ENCODE measurements around the gene ARAP2. TPM values are rescaled to one million over a fixed set of nuclear protein-coding genes. Genes with fewer than 3 reads are reported as not detected.

Gene ARAP2
- total RNA-seq, 1 experiment from 2014 or later = 13.6 TPM

DNA sequence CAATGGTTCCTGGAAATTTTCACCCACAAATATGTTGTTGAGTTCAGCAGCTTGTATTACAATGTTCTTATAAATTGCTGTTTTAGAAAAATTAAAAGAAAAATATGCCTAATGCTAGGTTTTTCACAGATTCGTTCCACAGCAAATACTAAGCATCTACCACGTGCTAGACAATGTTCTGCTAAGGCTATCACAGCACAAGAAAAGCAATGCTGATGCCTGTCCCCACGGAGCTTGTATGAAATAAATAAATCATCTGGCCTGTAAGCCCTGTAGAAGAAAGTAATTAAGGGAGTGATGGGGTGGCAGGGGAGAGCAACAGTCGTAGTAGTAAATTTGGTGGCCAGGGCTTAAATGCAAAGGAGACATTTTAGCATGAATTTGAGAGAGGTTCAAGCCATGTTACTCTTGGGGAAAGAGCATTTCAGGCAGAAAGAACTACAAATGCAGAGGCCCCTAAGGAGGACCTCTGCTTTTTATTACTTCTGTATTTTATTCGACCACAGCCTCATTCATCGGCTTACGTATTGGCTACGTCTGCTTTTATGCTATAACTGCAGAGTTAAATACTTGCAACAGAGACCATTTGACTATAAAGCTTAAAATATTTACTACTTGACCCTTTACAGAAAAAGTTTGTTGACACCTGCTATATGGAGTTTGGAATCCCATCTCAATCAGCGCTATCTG lies 36.3 kb downstream of the ARAP2 start:
- CTCF ChIA-PET = no interaction called here
- no peak overlapping the region for H3K4me2 ChIP-seq (ENCODE audit: low read length)
- POLR2A ChIA-PET = no interaction called here
- no peaks in the 10 kb centered on the region for H3K9me2 ChIP-seq (ENCODE audit: insufficient read depth)
- H3K9ac ChIP-seq (ENCODE audit: low read length) = no peak overlapping the region
- RAD21 ChIA-PET (ENCODE audit: low non-redundant PET in 1 of 2, low total read pairs in 2 of 2, uncharacterized antibody in 2 of 2, unreplicated experiment in 2 of 2) = no interaction called here
- no peaks in the 10 kb centered on the region for H3K79me2 ChIP-seq (ENCODE audit: insufficient read depth, low read length)
- H3K27me3 ChIP-seq (ENCODE audit: insufficient read depth, low read length) = no peaks in the 10 kb centered on the region
- H3K4me3 ChIP-seq (replicated peaks in 1 of 2; ENCODE audit: low read depth in 1 of 2, low read length in 2 of 2) = no peak overlapping the region
- no peak overlapping the region for H2AFZ ChIP-seq (ENCODE audit: low read depth, low read length, poor library complexity, severe bottlenecking)
- BruUV-seq (replicated peaks) = no TSS peak
- peaks cover 2 to 4% of the 10 kb centered on the region in 2 experiments; a peak in 1 of 4 replicates for H3K36me3 ChIP-seq (ENCODE audit: control insufficient read depth in 1 of 2, insufficient read depth in 2 of 2, low read length in 2 of 2)
- no peaks in the 10 kb centered on the region for H3K4me1 ChIP-seq (ENCODE audit: control insufficient read depth in 1 of 2, insufficient read depth in 2 of 2, low read length in 2 of 2)
- no peaks in the 10 kb centered on the region; the same call in 1 of the 2 replicates for H4K20me1 ChIP-seq (ENCODE audit: insufficient read depth)
- H3K27ac ChIP-seq (ENCODE audit: low read depth, low read length) = no peak overlapping the region
- no peak for ATAC-seq
- H3K9me3 ChIP-seq (ENCODE audit: control insufficient read depth in 1 of 2, insufficient read depth in 1 of 2, low read depth in 1 of 2, low read length in 2 of 2) = no peaks in the 10 kb centered on the region
- TF ChIP-seq POLR2AphosphoS5 (IDR thresholded peaks at IDR 0.05; ENCODE audit: low read depth, low read length) = no peak
- no peak for TF ChIP-seq SIN3A (IDR thresholded peaks at IDR 0.05; ENCODE audit: low read depth)
- TF ChIP-seq ZFX (IDR thresholded peaks at IDR 0.05) = no peak
- no peak for TF ChIP-seq ELF1 (IDR thresholded peaks at IDR 0.05; ENCODE audit: borderline replicate concordance, low read depth)
- TF ChIP-seq EZH2 (IDR thresholded peaks at IDR 0.05) = no peak
- TF ChIP-seq SP1 (IDR thresholded peaks at IDR 0.05; ENCODE audit: low read depth) = no peak
- TF ChIP-seq, protein P1, sequence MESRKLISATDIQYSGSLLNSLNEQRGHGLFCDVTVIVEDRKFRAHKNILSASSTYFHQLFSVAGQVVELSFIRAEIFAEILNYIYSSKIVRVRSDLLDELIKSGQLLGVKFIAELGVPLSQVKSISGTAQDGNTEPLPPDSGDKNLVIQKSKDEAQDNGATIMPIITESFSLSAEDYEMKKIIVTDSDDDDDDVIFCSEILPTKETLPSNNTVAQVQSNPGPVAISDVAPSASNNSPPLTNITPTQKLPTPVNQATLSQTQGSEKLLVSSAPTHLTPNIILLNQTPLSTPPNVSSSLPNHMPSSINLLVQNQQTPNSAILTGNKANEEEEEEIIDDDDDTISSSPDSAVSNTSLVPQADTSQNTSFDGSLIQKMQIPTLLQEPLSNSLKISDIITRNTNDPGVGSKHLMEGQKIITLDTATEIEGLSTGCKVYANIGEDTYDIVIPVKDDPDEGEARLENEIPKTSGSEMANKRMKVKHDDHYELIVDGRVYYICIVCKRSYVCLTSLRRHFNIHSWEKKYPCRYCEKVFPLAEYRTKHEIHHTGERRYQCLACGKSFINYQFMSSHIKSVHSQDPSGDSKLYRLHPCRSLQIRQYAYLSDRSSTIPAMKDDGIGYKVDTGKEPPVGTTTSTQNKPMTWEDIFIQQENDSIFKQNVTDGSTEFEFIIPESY (IDR thresholded peaks at IDR 0.05; ENCODE audit: extremely low read depth, insufficient replicate concordance, low read length) = no peak
- no peak for TF ChIP-seq ZNF274 (IDR thresholded peaks at IDR 0.05; ENCODE audit: low read depth, low read length)
- no peak for TF ChIP-seq EZH2phosphoT487 (IDR thresholded peaks at IDR 0.05; ENCODE audit: borderline replicate concordance)
- no peak for TF ChIP-seq CBX3 (IDR thresholded peaks at IDR 0.05; ENCODE audit: low read depth)
- TF ChIP-seq, protein P2, sequence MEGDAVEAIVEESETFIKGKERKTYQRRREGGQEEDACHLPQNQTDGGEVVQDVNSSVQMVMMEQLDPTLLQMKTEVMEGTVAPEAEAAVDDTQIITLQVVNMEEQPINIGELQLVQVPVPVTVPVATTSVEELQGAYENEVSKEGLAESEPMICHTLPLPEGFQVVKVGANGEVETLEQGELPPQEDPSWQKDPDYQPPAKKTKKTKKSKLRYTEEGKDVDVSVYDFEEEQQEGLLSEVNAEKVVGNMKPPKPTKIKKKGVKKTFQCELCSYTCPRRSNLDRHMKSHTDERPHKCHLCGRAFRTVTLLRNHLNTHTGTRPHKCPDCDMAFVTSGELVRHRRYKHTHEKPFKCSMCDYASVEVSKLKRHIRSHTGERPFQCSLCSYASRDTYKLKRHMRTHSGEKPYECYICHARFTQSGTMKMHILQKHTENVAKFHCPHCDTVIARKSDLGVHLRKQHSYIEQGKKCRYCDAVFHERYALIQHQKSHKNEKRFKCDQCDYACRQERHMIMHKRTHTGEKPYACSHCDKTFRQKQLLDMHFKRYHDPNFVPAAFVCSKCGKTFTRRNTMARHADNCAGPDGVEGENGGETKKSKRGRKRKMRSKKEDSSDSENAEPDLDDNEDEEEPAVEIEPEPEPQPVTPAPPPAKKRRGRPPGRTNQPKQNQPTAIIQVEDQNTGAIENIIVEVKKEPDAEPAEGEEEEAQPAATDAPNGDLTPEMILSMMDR (IDR thresholded peaks at IDR 0.05 in 2 of 3, conservative IDR thresholded peaks at IDR 0.05 in 1 of 3; ENCODE audit: borderline replicate concordance in 1 of 3, insufficient read depth in 1 of 3, low read depth in 2 of 3, low read length in 2 of 3) = no peak
- no peak for TF ChIP-seq YY1 (IDR thresholded peaks at IDR 0.05; ENCODE audit: extremely low read depth, insufficient replicate concordance, low read depth, low read length)
- intact Hi-C loops (cut with micrococcal nuclease) = no loop called here
- DNase-seq (ENCODE audit: low read depth, low spot score) = no peak

Data from HCT116 (cell line).